ENCODE results near the gene FGF4.

Gene FGF4

GRCh38 chr11:69729252-69729651 is 45.9 kb downstream of the FGF4 start:
- H3K27ac ChIP-seq (ENCODE audit: low read depth, low read length), result no peak overlapping the region
- TF ChIP-seq CTCF (IDR thresholded peaks at IDR 0.05; ENCODE audit: low read depth, low read length, poor library complexity, severe bottlenecking), result no peak
- TF ChIP-seq EZH2phosphoT487 (IDR thresholded peaks at IDR 0.05; ENCODE audit: borderline replicate concordance, low read length), result no peak
- no peaks in the 10 kb centered on the region for H4K20me1 ChIP-seq (ENCODE audit: control insufficient read depth, insufficient read depth, low read depth, low read length)
- no peak overlapping the region for H3K4me3 ChIP-seq (ENCODE audit: low read length)
- no peaks in the 10 kb centered on the region for H3K79me2 ChIP-seq (ENCODE audit: control insufficient read depth, low read length)
- no peak overlapping the region for H3K4me2 ChIP-seq (ENCODE audit: low read length)
- no peaks in the 10 kb centered on the region for H3F3A ChIP-seq (ENCODE audit: control insufficient read depth, insufficient read depth)
- H3K9me3 ChIP-seq (ENCODE audit: control insufficient read depth, insufficient read depth, low read length), result no peaks in the 10 kb centered on the region
- H3K27me3 ChIP-seq (ENCODE audit: control insufficient read depth, low read length), result no peaks in the 10 kb centered on the region
- no peaks in the 10 kb centered on the region for H3K9me2 ChIP-seq (replicated peaks; ENCODE audit: control insufficient read depth, low read length)
- H3K36me3 ChIP-seq (ENCODE audit: control insufficient read depth, low read length), result no peaks in the 10 kb centered on the region
- no peaks in the 10 kb centered on the region for H3K4me1 ChIP-seq (ENCODE audit: control insufficient read depth, low read length)

- Histone ChIP-seq H3K4me3 (ENCODE audit: low read length) (no peak overlapping the region), H3K79me2 (ENCODE audit: control insufficient read depth, low read length) (no peaks in the 10 kb centered on the region), H3K9me2 (replicated peaks; ENCODE audit: control insufficient read depth, low read length) (no peaks in the 10 kb centered on the region), H3F3A (ENCODE audit: control insufficient read depth, insufficient read depth) (no peaks in the 10 kb centered on the region), H4K20me1 (ENCODE audit: control insufficient read depth, insufficient read depth, low read depth, low read length) (no peaks in the 10 kb centered on the region), H3K9me3 (ENCODE audit: control insufficient read depth, insufficient read depth, low read length) (no peaks in the 10 kb centered on the region), H3K36me3 (ENCODE audit: control insufficient read depth, low read length) (no peaks in the 10 kb centered on the region), H3K27ac (ENCODE audit: low read depth, low read length) (no peak overlapping the region), H3K27me3 (ENCODE audit: control insufficient read depth, low read length) (no peaks in the 10 kb centered on the region), H3K4me1 (ENCODE audit: control insufficient read depth, low read length) (no peaks in the 10 kb centered on the region), H3K4me2 (ENCODE audit: low read length) (no peak overlapping the region)
- TF ChIP-seq CTCF (IDR thresholded peaks at IDR 0.05; ENCODE audit: low read depth, low read length, poor library complexity, severe bottlenecking) (no peak), EZH2phosphoT487 (IDR thresholded peaks at IDR 0.05; ENCODE audit: borderline replicate concordance, low read length) (no peak)
Observed at GRCh38 chr11:69727266-69727665, 47.9 kb downstream of the FGF4 start.

GRCh38 chr11:69726481-69726880 is 48.7 kb downstream of the FGF4 start:
- no peaks in the 10 kb centered on the region for H3K36me3 ChIP-seq (ENCODE audit: control insufficient read depth, low read length)
- no peaks in the 10 kb centered on the region for H3K79me2 ChIP-seq (ENCODE audit: control insufficient read depth, low read length)
- H3K9me2 ChIP-seq (replicated peaks; ENCODE audit: control insufficient read depth, low read length), result no peaks in the 10 kb centered on the region
- H3K4me3 ChIP-seq (ENCODE audit: low read length), result no peak overlapping the region
- H3K9me3 ChIP-seq (ENCODE audit: control insufficient read depth, insufficient read depth, low read length), result no peaks in the 10 kb centered on the region
- no peak overlapping the region for H3K27ac ChIP-seq (ENCODE audit: low read depth, low read length)
- H3F3A ChIP-seq (ENCODE audit: control insufficient read depth, insufficient read depth), result no peaks in the 10 kb centered on the region
- no peaks in the 10 kb centered on the region for H3K4me1 ChIP-seq (ENCODE audit: control insufficient read depth, low read length)
- TF ChIP-seq CTCF (IDR thresholded peaks at IDR 0.05; ENCODE audit: low read depth, low read length, poor library complexity, severe bottlenecking), result no peak
- TF ChIP-seq EZH2phosphoT487 (IDR thresholded peaks at IDR 0.05; ENCODE audit: borderline replicate concordance, low read length), result no peak
- no peaks in the 10 kb centered on the region for H4K20me1 ChIP-seq (ENCODE audit: control insufficient read depth, insufficient read depth, low read depth, low read length)
- H3K27me3 ChIP-seq (ENCODE audit: control insufficient read depth, low read length), result peaks cover 3% of the 10 kb centered on the region; the same call in 1 of the 2 replicates
- H3K4me2 ChIP-seq (ENCODE audit: low read length), result no peak overlapping the region
